LHCN-M2 (cell line): Measurements from ENCODE around the gene PPIF. TPM values are rescaled to one million over a fixed set of nuclear protein-coding genes. Genes with fewer than 3 reads are reported as not detected.

ENCODE experiments used
- DNase-seq: peaks from one replicate; pipeline ENCODE4 v3.0.0-alpha.2; 2012; ENCODE audit warnings: low read depth
- total RNA-seq: library from RNA; depleted of rRNA; stranded (reverse); fragments of >200 nt; gene quantifications from 2 replicates; pipeline ENCODE4 v1.2.3, GENCODE V29; 2014

PPIF gene
- total RNA-seq, 1 experiment from 2014 or later = 43.8 TPM

- DNase-seq = no peak
Observed at GRCh38 chr10:79385392-79385795, 38.1 kb downstream of the PPIF start.

- DNase-seq = no peak
Observed at GRCh38 chr10:79385804-79386531, 38.7 kb downstream of the PPIF start.

- DNase-seq = no peak
Observed at GRCh38 chr10:79386637-79387465, 39.6 kb downstream of the PPIF start.

GRCh38 chr10:79387466-79387973 lies 40.3 kb downstream of the PPIF start:
- DNase-seq = no peak

GRCh38 chr10:79387974-79388850 lies 40.9 kb downstream of the PPIF start:
- DNase-seq = no peak

GRCh38 chr10:79390057-79390456 lies 42.8 kb downstream of the PPIF start:
- DNase-seq = no peak

DNA sequence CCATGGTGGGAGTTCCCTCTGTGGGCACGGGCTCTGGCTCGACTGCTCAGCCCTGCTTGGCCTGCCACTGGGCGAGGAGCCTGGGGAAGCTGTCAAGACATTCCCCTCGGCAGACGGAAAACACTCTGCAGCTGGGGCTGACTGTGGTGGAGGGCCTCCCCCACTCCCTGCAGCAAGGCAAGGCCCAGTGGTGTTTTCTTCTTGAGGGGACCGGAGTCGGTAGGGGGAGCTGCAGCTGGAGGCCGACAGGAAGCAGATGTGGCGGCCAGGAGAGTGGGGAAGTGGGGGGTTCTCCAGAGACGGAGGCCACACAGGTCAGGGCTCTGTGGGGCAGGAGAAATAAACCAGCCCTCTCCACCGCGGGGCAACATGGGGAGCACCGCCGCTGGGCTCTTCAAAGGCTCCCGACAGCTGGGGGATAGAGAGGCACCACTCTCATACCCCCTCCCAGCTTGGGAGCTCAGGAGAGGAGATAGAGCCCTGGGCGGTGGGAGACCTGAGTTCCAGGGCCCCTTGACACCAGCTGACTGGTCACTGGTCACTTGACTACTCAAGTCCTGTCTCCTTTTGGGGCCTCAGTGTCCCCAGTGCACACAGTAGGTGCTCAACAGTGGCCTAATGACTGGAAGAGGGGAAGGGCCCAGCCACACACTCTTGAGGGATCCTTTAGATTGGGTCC lies 43.4 kb downstream of the PPIF start:
- no peak for DNase-seq

DNA sequence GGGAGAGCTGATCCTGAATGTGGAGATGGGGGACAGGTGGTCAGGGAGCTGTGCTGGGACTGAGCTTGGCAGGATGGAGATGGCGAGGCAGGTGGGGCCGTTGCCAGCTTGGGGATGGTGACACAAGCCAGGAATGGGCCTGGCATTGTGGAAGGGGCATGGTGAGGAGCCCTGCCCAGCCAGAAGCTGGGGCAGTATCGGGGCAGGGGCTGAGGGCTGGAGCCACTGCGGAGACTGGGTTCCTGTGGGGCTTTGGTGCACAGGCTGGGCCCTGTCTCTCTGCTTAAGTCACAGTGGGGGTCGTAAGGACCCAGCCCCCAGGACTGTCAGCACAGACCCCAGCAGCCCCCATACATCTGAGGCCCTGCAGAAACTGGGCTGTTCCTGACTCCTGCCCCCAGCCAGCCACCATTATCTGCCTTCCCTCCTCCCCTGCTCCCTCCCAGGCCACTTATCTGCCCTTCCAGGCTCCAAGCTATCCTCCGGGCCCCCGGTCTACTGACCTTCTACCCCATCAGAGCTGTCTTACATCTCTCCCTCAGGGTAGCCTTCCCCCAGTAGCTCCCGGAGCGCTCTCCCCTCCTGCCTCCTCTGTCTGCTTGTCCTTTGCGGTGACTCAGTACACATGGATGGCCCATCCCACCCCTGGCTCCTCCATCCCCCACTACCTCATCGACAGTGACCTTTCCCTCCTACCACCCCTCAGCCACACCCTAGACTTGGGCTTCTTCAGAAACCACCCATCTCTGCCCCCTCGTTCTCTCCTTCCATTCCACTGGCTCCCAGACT lies 44.2 kb downstream of the PPIF start:
- no peak for DNase-seq

- no peak for DNase-seq
Observed at GRCh38 chr10:79392020-79392398, 44.7 kb downstream of the PPIF start.

DNA sequence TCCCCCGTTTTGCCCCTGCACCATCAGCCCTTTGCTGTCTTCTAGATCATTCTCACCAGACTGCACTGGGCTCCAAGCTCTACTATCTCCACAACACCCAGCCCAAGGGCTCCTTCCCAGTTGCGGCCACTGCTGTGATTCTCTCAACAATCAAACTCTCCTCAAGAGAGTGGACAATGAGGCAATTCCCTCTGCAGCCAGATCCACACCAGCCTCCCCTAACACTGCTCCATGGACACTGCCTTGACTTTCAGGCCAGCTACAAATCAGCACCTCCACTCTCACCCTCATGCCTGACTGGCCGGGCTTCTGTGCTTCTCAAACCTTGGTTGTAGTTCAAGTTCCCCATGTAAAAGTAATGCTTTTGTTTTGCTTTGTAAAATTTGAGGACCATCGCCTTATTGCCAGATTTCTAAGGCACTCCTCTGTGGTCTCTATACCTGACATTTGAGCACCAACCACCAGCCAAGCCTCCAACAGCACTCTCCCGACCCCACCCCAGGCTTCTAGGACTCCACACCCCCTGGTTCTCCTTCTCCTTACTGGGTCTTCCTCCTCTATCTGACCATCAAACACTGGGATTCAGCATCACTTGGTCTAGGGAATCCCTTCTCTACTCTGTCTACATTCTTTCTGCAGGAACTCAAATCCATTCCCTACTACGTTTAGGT lies 45.4 kb downstream of the PPIF start:
- DNase-seq = no peak

- DNase-seq = no peak
Observed at GRCh38 chr10:79393221-79393923, 46.1 kb downstream of the PPIF start.

DNA sequence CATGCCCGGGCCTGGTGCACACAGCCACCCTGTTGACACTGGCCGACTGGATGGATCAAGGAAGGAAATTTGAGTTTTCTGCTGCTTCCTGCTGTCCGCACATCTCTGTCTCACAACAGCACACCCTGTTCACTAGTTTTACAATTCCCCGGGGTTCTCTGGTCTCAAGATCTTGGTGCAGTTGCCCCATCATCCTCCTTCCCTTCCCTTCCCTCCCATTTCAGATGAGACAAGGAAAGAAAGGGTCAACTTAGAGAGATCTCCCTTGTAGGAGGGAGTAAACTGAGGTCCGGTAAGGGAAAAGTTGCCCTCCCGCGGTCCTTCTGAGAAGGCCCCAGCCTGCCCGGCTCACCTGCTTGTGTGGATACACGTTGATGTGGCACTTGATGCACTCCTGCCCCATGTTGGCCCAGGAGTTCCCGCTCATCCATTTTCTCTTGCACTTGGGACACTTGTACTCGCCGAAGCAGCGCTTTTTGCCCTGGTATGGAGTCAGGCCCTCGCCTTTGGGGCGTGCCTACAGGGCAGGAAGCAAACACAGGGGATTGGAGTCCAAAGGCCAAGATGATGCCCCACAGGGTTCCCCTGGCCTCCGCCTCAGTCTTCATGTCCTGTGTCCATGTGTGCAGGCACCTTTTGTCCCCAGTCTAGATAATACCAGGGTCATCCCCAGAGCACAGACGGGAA lies 46.8 kb downstream of the PPIF start:
- no peak for DNase-seq

DNA sequence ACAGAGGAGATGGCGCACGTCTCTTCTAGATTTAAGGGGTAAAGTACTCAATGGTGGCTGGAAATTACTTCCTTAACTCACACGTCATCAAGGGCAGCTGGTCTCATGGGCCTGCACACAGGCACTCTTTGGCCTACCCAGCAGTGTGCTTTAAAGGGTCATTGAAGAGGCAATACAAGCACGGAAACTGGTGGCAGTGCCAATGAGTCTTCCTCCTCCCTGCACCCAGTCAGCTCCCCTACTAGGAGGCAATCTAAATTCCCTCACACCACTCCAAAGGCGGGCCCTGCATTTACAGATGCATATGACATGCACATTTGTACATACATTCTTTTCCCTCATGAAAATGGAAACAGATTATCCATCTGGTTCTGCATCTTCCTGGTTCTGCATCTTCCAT lies 47.4 kb downstream of the PPIF start:
- DNase-seq = no peak

DNA sequence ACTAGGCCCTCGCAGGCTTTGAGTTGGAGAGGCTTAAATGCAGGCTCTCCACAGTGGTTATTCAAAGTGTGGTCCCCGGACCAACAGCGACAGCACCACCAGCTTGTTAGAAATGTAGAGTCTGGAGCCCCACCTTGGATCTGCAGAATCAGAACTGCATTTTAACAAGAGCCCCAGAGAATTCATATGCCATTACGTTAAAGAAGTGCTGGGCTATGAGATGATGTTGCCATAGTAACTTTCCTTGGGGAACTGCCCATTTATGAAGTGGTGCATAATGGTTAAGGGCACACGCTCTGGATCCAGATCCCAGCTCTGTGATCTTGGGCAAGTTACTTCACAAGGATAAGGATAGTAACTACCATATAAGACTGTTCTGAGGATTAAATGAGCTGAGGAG lies 49.3 kb downstream of the PPIF start:
- DNase-seq = no peak

DNA sequence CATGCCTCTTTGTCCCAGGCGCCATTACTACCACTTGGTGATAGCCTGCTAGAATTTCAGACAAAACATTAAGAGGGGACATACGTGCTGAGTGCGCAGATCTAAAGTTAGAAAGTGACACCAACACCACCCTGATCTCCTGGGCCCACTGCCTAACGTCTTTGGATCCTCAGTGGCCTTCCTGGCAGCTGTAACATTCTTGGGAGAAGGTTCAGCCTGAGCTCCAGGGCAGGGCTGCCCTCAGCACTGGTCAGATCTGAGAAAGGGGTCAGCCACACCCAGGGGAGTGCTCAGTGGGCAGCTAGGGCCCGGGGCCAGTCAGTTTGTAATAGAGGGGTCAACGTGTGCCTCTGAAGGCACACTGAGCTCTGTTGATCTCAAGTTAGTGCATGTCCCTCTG lies 49.8 kb downstream of the PPIF start:
- DNase-seq = no peak

GRCh38 chr10:79397575-79398303 lies 50.5 kb downstream of the PPIF start:
- DNase-seq = no peak

- DNase-seq = no peak
Observed at GRCh38 chr10:79398642-79399041, 51.4 kb downstream of the PPIF start.
